ENCODE results near the gene ZMYND8. TPM values are rescaled to one million over a fixed set of nuclear protein-coding genes. Genes with fewer than 3 reads are reported as not detected.

Gene ZMYND8
- total RNA-seq, 1 donor from 2014 or later, result 45.7 TPM

GRCh38 chr20:47198996-47199552, 157.4 kb downstream of the ZMYND8 start:
- intact Hi-C loops (cut with DNase I), result no loop called here
- no peaks in the 10 kb centered on the region for H3K4me1 ChIP-seq
- H3K27me3 ChIP-seq, result no peaks in the 10 kb centered on the region
- no peak overlapping the region for H3K27ac ChIP-seq
- H3K4me3 ChIP-seq, result no peak overlapping the region
- TF ChIP-seq, protein P1, sequence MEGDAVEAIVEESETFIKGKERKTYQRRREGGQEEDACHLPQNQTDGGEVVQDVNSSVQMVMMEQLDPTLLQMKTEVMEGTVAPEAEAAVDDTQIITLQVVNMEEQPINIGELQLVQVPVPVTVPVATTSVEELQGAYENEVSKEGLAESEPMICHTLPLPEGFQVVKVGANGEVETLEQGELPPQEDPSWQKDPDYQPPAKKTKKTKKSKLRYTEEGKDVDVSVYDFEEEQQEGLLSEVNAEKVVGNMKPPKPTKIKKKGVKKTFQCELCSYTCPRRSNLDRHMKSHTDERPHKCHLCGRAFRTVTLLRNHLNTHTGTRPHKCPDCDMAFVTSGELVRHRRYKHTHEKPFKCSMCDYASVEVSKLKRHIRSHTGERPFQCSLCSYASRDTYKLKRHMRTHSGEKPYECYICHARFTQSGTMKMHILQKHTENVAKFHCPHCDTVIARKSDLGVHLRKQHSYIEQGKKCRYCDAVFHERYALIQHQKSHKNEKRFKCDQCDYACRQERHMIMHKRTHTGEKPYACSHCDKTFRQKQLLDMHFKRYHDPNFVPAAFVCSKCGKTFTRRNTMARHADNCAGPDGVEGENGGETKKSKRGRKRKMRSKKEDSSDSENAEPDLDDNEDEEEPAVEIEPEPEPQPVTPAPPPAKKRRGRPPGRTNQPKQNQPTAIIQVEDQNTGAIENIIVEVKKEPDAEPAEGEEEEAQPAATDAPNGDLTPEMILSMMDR (IDR thresholded peaks at IDR 0.05), result no peak
- H3K9me3 ChIP-seq, result no peaks in the 10 kb centered on the region
- ATAC-seq (no peak), DNase-seq (no peak)
- H3K36me3 ChIP-seq, result no peaks in the 10 kb centered on the region

GRCh38 chr20:47198254-47198671, 158.2 kb downstream of the ZMYND8 start:
- Histone ChIP-seq H3K36me3 (no peaks in the 10 kb centered on the region), H3K9me3 (no peaks in the 10 kb centered on the region), H3K27ac (no peak overlapping the region), H3K27me3 (no peaks in the 10 kb centered on the region), H3K4me3 (no peak overlapping the region), H3K4me1 (no peaks in the 10 kb centered on the region)
- DNase-seq, result no peak
- ATAC-seq, result no peak
- intact Hi-C loops (cut with DNase I), result no loop called here
- TF ChIP-seq, protein P1 (IDR thresholded peaks at IDR 0.05), result no peak

GRCh38 chr20:47196091-47197081, 160.1 kb downstream of the ZMYND8 start:
- intact Hi-C loops (cut with DNase I), result no loop called here

GRCh38 chr20:47195573-47195972, 160.9 kb downstream of the ZMYND8 start:
- DNase-seq (no peak), ATAC-seq (no peak)
- intact Hi-C loops (cut with DNase I), result no loop called here
- no peak overlapping the region for H3K4me3 ChIP-seq
- no peaks in the 10 kb centered on the region for H3K9me3 ChIP-seq
- TF ChIP-seq, protein P1 (IDR thresholded peaks at IDR 0.05), result no peak
- no peaks in the 10 kb centered on the region for H3K36me3 ChIP-seq
- H3K27ac ChIP-seq, result no peak overlapping the region
- no peaks in the 10 kb centered on the region for H3K4me1 ChIP-seq
- no peaks in the 10 kb centered on the region for H3K27me3 ChIP-seq

More at GRCh38 chr20:47196091-47197081, 160.1 kb downstream of the ZMYND8 start:
- no peaks in the 10 kb centered on the region for H3K36me3 ChIP-seq
- peak; percentile 96 for ATAC-seq
- no peaks in the 10 kb centered on the region for H3K4me1 ChIP-seq
- no peaks in the 10 kb centered on the region for H3K9me3 ChIP-seq
- TF ChIP-seq, protein P1 (IDR thresholded peaks at IDR 0.05), result peak; percentile 96
- peak; percentile 87 for DNase-seq
- H3K27me3 ChIP-seq, result no peaks in the 10 kb centered on the region
- H3K4me3 ChIP-seq, result no peak overlapping the region
- no peak overlapping the region for H3K27ac ChIP-seq

GRCh38 chr20:47191956-47192355, 164.5 kb downstream of the ZMYND8 start:
- ATAC-seq, result no peak
- no peak for DNase-seq
- no peaks in the 10 kb centered on the region for H3K36me3 ChIP-seq
- H3K27me3 ChIP-seq, result peaks cover 7% of the 10 kb centered on the region
- intact Hi-C loops (cut with DNase I), result no loop called here
- H3K27ac ChIP-seq, result no peak overlapping the region
- TF ChIP-seq, protein P1 (IDR thresholded peaks at IDR 0.05), result no peak
- H3K4me3 ChIP-seq, result no peak overlapping the region
- H3K9me3 ChIP-seq, result no peaks in the 10 kb centered on the region
- H3K4me1 ChIP-seq, result no peaks in the 10 kb centered on the region
